B cell (primary cell): ENCODE data around the gene ABCC5. TPM values are rescaled to one million over a fixed set of nuclear protein-coding genes. Genes with fewer than 3 reads are reported as not detected.

Experiments
- ATAC-seq: fragments of 200-7000 bp; cut with Tn5 transposase; one replicate; pipeline ENCODE4 v1.10.0; 2021; ENCODE audit warnings: low read depth, mild to moderate bottlenecking, moderate number of reproducible peaks, moderate library complexity
- CTCF ChIA-PET: fragments of 350-600 bp; sonication (Branson Sonifier 250); formaldehyde crosslinking; loops from one replicate; lab custom pipeline; 2021; ENCODE audit warnings: antibody characterized with exemption, inconsistent platforms; lab: Charles Lee
- POLR2A ChIA-PET: fragments of 350-600 bp; sonication (Branson Sonifier 250); formaldehyde crosslinking; loops from one replicate; lab custom pipeline; 2021; ENCODE audit warnings: antibody characterized with exemption; lab: Charles Lee
- DNase-seq: peaks from one replicate; pipeline ENCODE4 v3.0.0; 2013
- H2AFZ ChIP-seq: 2 replicates; pipeline ENCODE4 v1.6.1; 2012; ENCODE audit warnings: mild to moderate bottlenecking, low read depth, low read length; ENCODE audit not compliant: insufficient read depth, poor library complexity, severe bottlenecking
- H3K27ac ChIP-seq, 2 donors: 1 replicate in 1 of 2; 2 replicates in 1 of 2; pipeline ENCODE4 v1.5.1; 2012 to 2013; ENCODE audit warnings: low read length in 2 of 2, mild to moderate bottlenecking in 2 of 2, moderate library complexity in 1 of 2
- H3K27me3 ChIP-seq, 4 experiments: fragments of 200-600 bp in 1 of 4; sonication (generic) in 1 of 4; replicated peaks in 1 of 4; 1 replicate in 2 of 4; 2 replicates in 2 of 4; pipeline versions ENCODE4 v1.6.1 to v1.7.0; 2013 to 2016; ENCODE audit warnings: low read length in 3 of 4, mild to moderate bottlenecking in 2 of 4, mixed read lengths in 1 of 4, moderate library complexity in 1 of 4; ENCODE audit not compliant: insufficient read depth in 4 of 4, control insufficient read depth in 3 of 4; ENCODE audit errors: control extremely low read depth in 1 of 4
- H3K36me3 ChIP-seq, 2 experiments: replicated peaks in 1 of 2; 1 replicate in 1 of 2; 2 replicates in 1 of 2; pipeline versions ENCODE4 v1.6.1 to v1.7.1; 2013; ENCODE audit warnings: low read length in 1 of 2; ENCODE audit not compliant: insufficient read depth in 2 of 2, control insufficient read depth in 1 of 2; ENCODE audit errors: control extremely low read depth in 1 of 2, extremely low read depth in 1 of 2
- H3K4me1 ChIP-seq, 2 donors: fragments of 200-600 bp in 1 of 2; sonication (generic) in 1 of 2; 1 replicate in 1 of 2; 2 replicates in 1 of 2; pipeline versions ENCODE4 v1.5.1 to v1.6.1; 2013 to 2017; ENCODE audit warnings: low read length in 2 of 2; ENCODE audit not compliant: control insufficient read depth in 2 of 2, insufficient read depth in 2 of 2
- H3K4me2 ChIP-seq: replicated peaks from 2 replicates; pipeline ENCODE3; 2012; ENCODE audit warnings: mild to moderate bottlenecking, low read depth, low read length; ENCODE audit not compliant: poor library complexity, severe bottlenecking
- H3K4me3 ChIP-seq, 5 experiments: fragments of 200-600 bp in 1 of 5; sonication (generic) in 1 of 5; 1 replicate in 3 of 5; 2 replicates in 2 of 5; pipeline versions ENCODE4 v1.5.1 to v1.7.0; 2011 to 2016; ENCODE audit warnings: low read length in 4 of 5, mild to moderate bottlenecking in 4 of 5, low read depth in 2 of 5, control low read depth in 1 of 5, moderate library complexity in 1 of 5; ENCODE audit not compliant: insufficient read depth in 1 of 5; ENCODE audit errors: control extremely low read depth in 1 of 5, extremely low read depth in 1 of 5
- H3K79me2 ChIP-seq: fragments of 200-600 bp; sonication (generic); one replicate; pipeline ENCODE4 v1.6.0; 2016; ENCODE audit warnings: low read length; ENCODE audit not compliant: control insufficient read depth, insufficient read depth
- H3K9ac ChIP-seq: fragments of 200-600 bp; sonication (generic); 2 replicates; pipeline ENCODE4 v1.6.1; 2017; ENCODE audit warnings: mild to moderate bottlenecking, low read length, moderate library complexity
- H3K9me3 ChIP-seq, 3 donors: one replicate each; pipeline versions ENCODE4 v1.6.1 to v1.7.1; 2013; ENCODE audit warnings: low read length in 2 of 3; ENCODE audit not compliant: control insufficient read depth in 2 of 3, insufficient read depth in 1 of 3; ENCODE audit errors: control extremely low read depth in 1 of 3
- H4K20me1 ChIP-seq: 2 replicates; pipeline ENCODE4 v1.6.0; 2012; ENCODE audit warnings: mild to moderate bottlenecking, low read length; ENCODE audit not compliant: insufficient read depth, control insufficient read depth, poor library complexity, severe bottlenecking
- H3K27ac Mint-ChIP-seq: one replicate; pipeline ENCODE4 v1.8.0; 2021; ENCODE audit warnings: mixed read lengths
- H3K27me3 Mint-ChIP-seq: one replicate; pipeline ENCODE4 v1.8.0; 2021; ENCODE audit warnings: mixed read lengths
- H3K4me1 Mint-ChIP-seq: one replicate; pipeline ENCODE4 v1.8.0; 2021; ENCODE audit warnings: mixed read lengths
- H3K4me3 Mint-ChIP-seq: one replicate; pipeline ENCODE4 v1.8.0; 2021; ENCODE audit warnings: mixed read lengths
- H3K9me3 Mint-ChIP-seq: one replicate; pipeline ENCODE4 v1.8.0; 2022; ENCODE audit warnings: mixed read lengths; ENCODE audit not compliant: insufficient read depth
- EZH2 ChIP-seq: IDR thresholded peaks from 2 replicates; pipeline ENCODE4 v1.6.1; 2012; ENCODE audit warnings: borderline replicate concordance, low read depth, mild to moderate bottlenecking, moderate library complexity, low read length; ENCODE audit not compliant: insufficient read depth, poor library complexity, severe bottlenecking
- WGBS: methylation state at CpG from one replicate; pipeline ENCODE4 v1.1.5; 2013; ENCODE audit warnings: missing lambda C conversion rate; ENCODE audit not compliant: insufficient coverage; 5-methylcytosine and 5-hydroxymethylcytosine counted together
- intact Hi-C: fragments of 100-400 bp; cut with micrococcal nuclease; formaldehyde crosslinking; loops from one replicate; pipeline ENCODE4 v1.10.0; 2022
- polyA plus RNA-seq: library from polyadenylated mRNA; depleted of rRNA; stranded (reverse); fragments of >200 nt; gene quantifications from 2 replicates; pipeline ENCODE4 v1.2.3, GENCODE V29; 2012
- total RNA-seq, 2 donors: library from RNA; stranded (reverse); fragments of 120-200 nt in 1 of 2; gene quantifications; 1 replicate in 1 of 2; 2 replicates in 1 of 2; pipeline versions ENCODE4 v1.2.3 to v1.2.4, GENCODE V29; 2013 to 2022
- TF ChIP-seq, protein P1 (sequence below): fragments of 200-600 bp; IDR thresholded peaks from one replicate; pipeline ENCODE4 v1.8.0; 2022; ENCODE audit warnings: antibody characterized with exemption, mild to moderate bottlenecking

ABCC5 gene
- total and polyA plus RNA-seq, 2 donors (not counting 1 experiment from before 2014, with no cell fraction given): 13.4 to 29.5 TPM

DNA sequence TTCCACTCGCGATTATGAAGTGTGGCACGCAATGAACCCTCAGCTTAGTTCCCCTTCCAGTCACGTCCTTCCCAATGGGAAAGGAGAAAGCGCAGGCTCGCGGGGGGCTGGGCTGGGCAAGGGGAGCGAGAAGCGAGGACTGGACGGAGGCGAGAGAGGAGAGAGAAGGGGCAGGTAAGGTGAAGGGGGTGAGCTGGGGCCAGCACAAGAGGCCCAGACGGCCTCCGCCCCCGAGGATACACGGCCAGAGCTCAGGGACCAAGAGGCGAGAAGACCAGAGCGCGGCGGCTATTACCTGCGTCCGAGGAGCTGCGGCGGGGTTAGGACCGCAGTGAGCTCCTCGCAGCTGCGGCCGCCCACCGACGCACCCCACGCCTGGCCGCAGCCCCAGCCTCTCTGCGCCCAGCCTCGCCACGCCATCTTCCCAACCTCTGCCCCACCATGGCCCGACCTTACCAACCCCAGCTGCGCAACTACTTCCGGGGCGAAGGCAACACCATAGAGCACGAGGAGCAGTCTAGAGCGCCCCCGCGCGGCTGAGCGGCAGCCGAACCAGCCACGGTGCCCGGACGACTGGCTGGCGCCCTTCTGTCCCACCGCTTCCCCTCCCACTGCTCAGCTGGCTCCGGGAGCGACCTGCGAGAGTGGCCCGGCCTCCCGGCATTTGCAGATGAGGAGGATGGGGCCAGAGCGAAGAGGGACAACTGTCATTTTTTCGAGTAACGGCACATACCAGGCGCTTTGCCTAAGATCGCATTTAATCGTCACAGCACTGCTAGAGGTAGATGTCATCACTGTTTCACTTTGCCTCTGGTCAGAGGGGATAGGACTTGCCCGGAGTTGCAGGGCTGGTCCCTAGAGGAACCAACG, 133.0 kb downstream of the ABCC5 start, which contains the start of gene PARL:
Gene PARL, minus strand, starts transcription at position 454 of the 870 bp plus-strand sequence. Its CDS starts 34 bp downstream, at position 420.
- Mint-ChIP-seq H3K9me3 (no peaks in the 10 kb centered on the region), H3K4me3 (peak within 1 kb of the TSS; percentile 92), H3K27me3 (peaks cover 3% of the 10 kb centered on the region), H3K27ac (peak within 1 kb of the TSS; percentile 94), H3K4me1 (peaks cover 36% of the 10 kb centered on the region)
- 1% methylated on average over 59 of the region's 63 CpGs for WGBS
- TF ChIP-seq, protein P1, sequence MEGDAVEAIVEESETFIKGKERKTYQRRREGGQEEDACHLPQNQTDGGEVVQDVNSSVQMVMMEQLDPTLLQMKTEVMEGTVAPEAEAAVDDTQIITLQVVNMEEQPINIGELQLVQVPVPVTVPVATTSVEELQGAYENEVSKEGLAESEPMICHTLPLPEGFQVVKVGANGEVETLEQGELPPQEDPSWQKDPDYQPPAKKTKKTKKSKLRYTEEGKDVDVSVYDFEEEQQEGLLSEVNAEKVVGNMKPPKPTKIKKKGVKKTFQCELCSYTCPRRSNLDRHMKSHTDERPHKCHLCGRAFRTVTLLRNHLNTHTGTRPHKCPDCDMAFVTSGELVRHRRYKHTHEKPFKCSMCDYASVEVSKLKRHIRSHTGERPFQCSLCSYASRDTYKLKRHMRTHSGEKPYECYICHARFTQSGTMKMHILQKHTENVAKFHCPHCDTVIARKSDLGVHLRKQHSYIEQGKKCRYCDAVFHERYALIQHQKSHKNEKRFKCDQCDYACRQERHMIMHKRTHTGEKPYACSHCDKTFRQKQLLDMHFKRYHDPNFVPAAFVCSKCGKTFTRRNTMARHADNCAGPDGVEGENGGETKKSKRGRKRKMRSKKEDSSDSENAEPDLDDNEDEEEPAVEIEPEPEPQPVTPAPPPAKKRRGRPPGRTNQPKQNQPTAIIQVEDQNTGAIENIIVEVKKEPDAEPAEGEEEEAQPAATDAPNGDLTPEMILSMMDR: peak; percentile 90
- no peak for TF ChIP-seq EZH2
- ChIA-PET CTCF (interaction anchor here (0.7 to 3.3 kb wide), 20 partner anchors 8 to 762 kb away, joined by 3 to 44 read pairs (median 3); partner anchors contain the start of genes ABCC5, ABCF3, AP2M1 and DVL3), POLR2A (interaction anchor here (0.5 to 0.9 kb wide), 3 partner anchors 250 to 589 kb away, joined by 3 to 4 read pairs (median 3); partner anchors contain the start of gene EIF2B5)
- Histone ChIP-seq H3K27me3 (peaks cover 0 to 6% (median 0%) of the 10 kb centered on the region in 4 experiments), H2AFZ (peak within 1 kb of the TSS; percentile 96), H3K4me2 (peak within 1 kb of the TSS; percentile 94), H3K9me3 (peaks cover 0 to 3% (median 0%) of the 10 kb centered on the region in 3 donors), H4K20me1 (peaks cover 24% of the 10 kb centered on the region), H3K9ac (peak within 1 kb of the TSS; percentile 90), H3K79me2 (peaks cover 60% of the 10 kb centered on the region), H3K4me3 (peak within 1 kb of the TSS; percentile 68 to 96 (median 84)), H3K4me1 (peaks cover 11 to 19% of the 10 kb centered on the region in 2 donors), H3K27ac (peak within 1 kb of the TSS; percentile 39 to 75), H3K36me3 (peaks cover 0 to 4% of the 10 kb centered on the region in 2 experiments)
- peak; percentile 95 for DNase-seq
- ATAC-seq: peak; percentile 100
- intact Hi-C loops: loop anchor here (1.0 to 2.0 kb wide), 7 partner anchors 11 to 415 kb away; partner anchors contain the start of genes ABCC5, EIF2B5, MAP6D1 and PSMD2
